Naive thymus-derived CD8-positive, alpha-beta T cell (primary cell): ENCODE measurements around the gene COG4. TPM values are rescaled to one million over a fixed set of nuclear protein-coding genes. Genes with fewer than 3 reads are reported as not detected.

Experiments used
- ATAC-seq, 2 donors: fragments of 150-1000 bp; cut with Tn5 transposase in 1 of 2; sonication (Bioruptor Pico), chemical (Tn5 transposase) in 1 of 2; 1 replicate in 1 of 2; 2 replicates in 1 of 2; pipeline ENCODE4 v1.10.0; 2021; ENCODE audit warnings: mild to moderate bottlenecking in 2 of 2, moderate library complexity in 2 of 2
- POLR2A ChIA-PET: fragments of 350-600 bp; sonication (Branson Sonifier 250); formaldehyde crosslinking; loops from one replicate; lab custom pipeline; 2021; ENCODE audit warnings: antibody characterized with exemption; lab: Charles Lee
- DNase-seq, 10 donors: peaks; one replicate each; pipeline versions ENCODE4 v3.0.0 to v3.0.0-alpha.2; 2020 to 2022
- H3K27ac Mint-ChIP-seq, 10 donors: one replicate each; pipeline ENCODE4 v1.8.0; 2020 to 2022; ENCODE audit warnings: mild to moderate bottlenecking in 10 of 10, mixed read lengths in 10 of 10, moderate library complexity in 4 of 10, inconsistent platforms in 1 of 10
- H3K27me3 Mint-ChIP-seq, 5 donors: one replicate each; pipeline ENCODE4 v1.8.0; 2021 to 2022; ENCODE audit warnings: mixed read lengths in 5 of 5
- H3K36me3 Mint-ChIP-seq, 3 donors: one replicate each; pipeline ENCODE4 v1.8.0; 2020 to 2022; ENCODE audit warnings: mixed read lengths in 3 of 3, mild to moderate bottlenecking in 2 of 3, inconsistent platforms in 1 of 3
- H3K4me1 Mint-ChIP-seq, 4 donors: one replicate each; pipeline ENCODE4 v1.8.0; 2021 to 2022; ENCODE audit warnings: mixed read lengths in 4 of 4
- H3K4me3 Mint-ChIP-seq, 10 donors: one replicate each; pipeline ENCODE4 v1.8.0; 2020 to 2022; ENCODE audit warnings: mild to moderate bottlenecking in 10 of 10, mixed read lengths in 10 of 10, moderate library complexity in 6 of 10, inconsistent platforms in 1 of 10
- H3K9me3 Mint-ChIP-seq, 9 donors: one replicate each; pipeline ENCODE4 v1.8.0; 2020 to 2022; ENCODE audit warnings: mixed read lengths in 9 of 9, mild to moderate bottlenecking in 3 of 9, inconsistent platforms in 1 of 9, moderate library complexity in 1 of 9
- polyA plus RNA-seq, 3 donors: library from polyadenylated mRNA; unstranded; fragments of 300-500 nt; fragmentation: Illumina TruSeq; gene quantifications; one replicate each; pipeline ENCODE4 v1.2.3, GENCODE V29; 2021
- total RNA-seq, 8 experiments: library from RNA in 2 of 8; stranded (reverse) in 2 of 8; gene quantifications; one replicate each; pipeline ENCODE4 v1.2.3 and lab custom pipeline; 2021 to 2026

Gene COG4
- total RNA-seq (10 to 100 TPM; 57.4 to 57.6 TPM), polyA plus RNA-seq (10 to 100 TPM; 52.4 to 58.6 (median 52.8) TPM), total RNA-seq (lab: John Stamatoyannopoulos, UW) (33.9 to 104 (median 75.3) reads per million in 6 experiments)

- POLR2A ChIA-PET: interaction anchor here (0.6 to 3.3 kb wide), 7 partner anchors 14 to 234 kb away, joined by 3 to 38 read pairs (median 5); partner anchors contain the start of genes AARS1 and DDX19A
- DNase-seq (peak; percentile 84 to 95 (median 90)), ATAC-seq (peak; percentile 80 to 81)
- Mint-ChIP-seq H3K9me3 (no peaks in the 10 kb centered on the region), H3K27me3 (no peaks in the 10 kb centered on the region), H3K36me3 (peaks cover 7 to 29% (median 7%) of the 10 kb centered on the region in 3 donors), H3K27ac (peak within 1 kb of the TSS; percentile 96 to 100 (median 99)), H3K4me1 (peaks cover 19 to 69% (median 57%) of the 10 kb centered on the region in 4 donors), H3K4me3 (peak within 1 kb of the TSS; percentile 94 to 100 (median 98))
Observed at GRCh38 chr16:70523076-70523742, at the start of gene COG4. TSS of gene COG4 (minus strand) at chr16:70523554. CDS start at chr16:70523543, 11 bp downstream.

- H3K9me3 Mint-ChIP-seq: no peaks in the 10 kb centered on the region
- peak overlapping the region in 9 of 10 donors; percentile 13 to 85 (median 71) for H3K27ac Mint-ChIP-seq
- H3K27me3 Mint-ChIP-seq: no peaks in the 10 kb centered on the region
- no peak for DNase-seq
- H3K4me3 Mint-ChIP-seq: no peak overlapping the region
- peaks cover 4 to 19% (median 13%) of the 10 kb centered on the region in 4 donors for H3K4me1 Mint-ChIP-seq
- no peak for ATAC-seq
- peaks cover 0 to 67% (median 0%) of the 10 kb centered on the region in 3 donors for H3K36me3 Mint-ChIP-seq
- POLR2A ChIA-PET: no interaction called here
Observed at GRCh38 chr16:70572926-70573270, 49.5 kb upstream of the COG4 start.

DNA sequence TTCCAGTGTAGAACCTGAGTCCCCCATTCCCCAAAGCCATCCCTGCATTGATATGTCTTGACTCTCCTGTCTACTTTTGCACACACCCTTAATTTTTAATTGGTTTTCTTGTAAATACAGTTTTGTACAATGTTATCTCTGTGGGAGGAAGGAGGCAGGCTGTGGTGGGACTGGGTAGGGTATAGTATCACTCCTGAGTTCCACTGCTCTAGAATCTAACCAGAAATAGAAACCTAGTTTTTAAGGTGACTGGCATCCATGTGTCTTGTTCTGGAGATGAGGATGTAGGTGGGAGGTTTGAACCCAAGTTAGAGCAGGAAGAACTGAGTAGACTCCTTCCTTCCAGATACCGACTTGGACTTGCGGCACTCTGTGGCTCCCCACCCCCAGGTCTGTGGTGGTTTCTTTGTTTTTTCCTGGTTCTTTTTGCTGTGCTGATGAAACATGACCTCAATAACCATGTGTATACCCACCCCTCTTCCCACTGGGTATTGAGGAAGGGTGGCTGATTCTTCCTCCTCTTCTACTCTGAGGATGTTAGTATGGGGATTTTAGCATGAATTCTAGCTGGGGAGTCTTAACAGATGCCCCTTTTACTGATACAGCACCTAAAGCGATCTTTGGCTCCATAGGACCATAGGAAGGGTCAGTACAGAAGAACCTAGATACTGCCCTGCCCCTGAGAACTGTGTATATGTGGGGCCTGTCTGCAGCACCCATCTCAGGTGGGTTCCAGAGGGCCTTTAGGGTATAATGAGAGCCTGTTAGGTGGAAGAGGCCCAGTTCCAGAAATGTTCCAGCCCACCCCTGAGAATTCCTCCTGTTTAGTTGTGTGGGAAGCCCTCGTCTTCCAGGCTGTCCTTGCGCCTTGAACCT is 48.9 kb upstream of the COG4 start:
- DNase-seq: no peak
- H3K27me3 Mint-ChIP-seq: no peaks in the 10 kb centered on the region
- H3K27ac Mint-ChIP-seq: peak overlapping the region in 9 of 10 donors; percentile 55 to 89 (median 75)
- peaks cover 5 to 19% (median 13%) of the 10 kb centered on the region in 4 donors for H3K4me1 Mint-ChIP-seq
- no peaks in the 10 kb centered on the region for H3K9me3 Mint-ChIP-seq
- peaks cover under 1 to 73% (median under 1%) of the 10 kb centered on the region in 3 donors for H3K36me3 Mint-ChIP-seq
- ATAC-seq: no peak
- POLR2A ChIA-PET: no interaction called here
- no peak overlapping the region for H3K4me3 Mint-ChIP-seq

DNA sequence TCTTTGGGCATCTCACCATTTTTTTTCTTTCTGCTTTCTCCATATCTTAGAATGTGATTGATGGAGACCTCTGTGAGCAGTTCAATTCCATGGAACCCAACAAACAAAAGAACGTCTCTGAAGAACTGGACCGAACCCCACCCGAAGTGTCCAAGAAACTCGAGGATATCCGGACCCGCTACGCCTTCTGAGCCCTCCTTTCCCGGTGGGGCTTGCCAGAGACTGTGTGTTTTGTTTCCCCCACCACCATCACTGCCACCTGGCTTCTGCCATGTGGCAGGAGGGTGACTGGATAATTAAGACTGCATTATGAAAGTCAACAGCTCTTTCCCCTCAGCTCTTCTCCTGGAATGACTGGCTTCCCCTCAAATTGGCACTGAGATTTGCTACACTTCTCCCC is 48.3 kb upstream of the COG4 start:
- DNase-seq (no peak), ATAC-seq (no peak)
- Mint-ChIP-seq H3K27me3 (no peaks in the 10 kb centered on the region), H3K27ac (peak overlapping the region in 8 of 10 donors; percentile 55 to 89 (median 73)), H3K4me1 (peaks cover 4 to 19% (median 9%) of the 10 kb centered on the region in 4 donors), H3K9me3 (no peaks in the 10 kb centered on the region), H3K4me3 (no peak overlapping the region), H3K36me3 (peaks cover 4 to 80% (median 4%) of the 10 kb centered on the region in 3 donors)
- POLR2A ChIA-PET: no interaction called here

DNA sequence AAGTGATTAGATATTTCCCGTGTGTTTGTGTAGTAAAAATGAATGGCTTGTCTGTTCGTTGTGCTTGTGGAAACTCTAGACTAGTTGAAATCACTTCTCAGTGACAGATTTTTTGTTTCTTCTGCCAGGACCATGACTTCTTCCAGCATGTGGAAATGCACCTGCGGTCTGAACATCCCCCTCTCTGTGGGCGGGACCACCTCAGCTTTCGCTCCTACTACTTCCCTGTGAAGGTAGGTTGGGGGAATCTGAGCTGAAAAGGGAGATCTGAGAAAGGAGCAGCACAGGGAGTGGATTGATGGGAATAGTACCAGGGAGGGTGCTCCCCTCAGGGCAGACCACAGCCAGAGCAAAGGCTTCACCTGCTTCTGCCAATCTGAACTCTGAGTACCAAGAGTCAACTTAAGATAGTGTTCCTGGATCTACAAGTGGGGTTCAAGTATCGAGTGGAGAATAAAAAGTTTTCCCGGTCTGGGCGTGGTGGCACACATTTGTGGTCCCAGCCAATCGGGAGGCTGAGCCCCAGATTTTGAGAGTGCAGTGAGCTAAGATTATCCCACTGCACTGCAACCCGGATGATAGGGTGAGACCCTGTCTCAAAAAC is 47.7 kb upstream of the COG4 start:
- POLR2A ChIA-PET: no interaction called here
- no peaks in the 10 kb centered on the region for H3K27me3 Mint-ChIP-seq
- ATAC-seq: no peak
- H3K36me3 Mint-ChIP-seq: peaks cover 4 to 85% (median 4%) of the 10 kb centered on the region in 3 donors
- no peak overlapping the region for H3K4me3 Mint-ChIP-seq
- peaks cover 0 to 14% (median 7%) of the 10 kb centered on the region in 4 donors for H3K4me1 Mint-ChIP-seq
- no peaks in the 10 kb centered on the region for H3K9me3 Mint-ChIP-seq
- H3K27ac Mint-ChIP-seq: peak overlapping the region in 6 of 10 donors; percentile 37 to 84 (median 63)
- no peak for DNase-seq

DNA sequence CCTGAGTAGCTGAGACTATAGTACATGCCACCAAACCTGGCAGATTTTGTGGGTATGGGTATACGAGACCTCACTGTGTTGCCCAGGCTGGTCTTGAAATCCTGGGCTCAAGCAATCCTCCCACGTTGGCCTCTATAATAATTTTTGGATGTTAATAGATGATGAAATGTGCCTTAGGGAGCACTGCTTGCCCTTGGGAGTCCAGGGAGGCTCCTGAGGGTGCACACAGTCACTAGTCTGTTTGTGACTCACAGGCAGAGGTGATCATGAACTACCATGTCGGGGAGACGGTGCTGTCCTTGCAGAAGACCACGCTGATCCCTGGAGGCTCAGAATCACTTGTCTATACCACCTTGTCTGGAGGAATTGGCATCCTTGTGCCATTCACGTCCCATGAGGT is 46.4 kb upstream of the COG4 start:
- H3K9me3 Mint-ChIP-seq: no peaks in the 10 kb centered on the region
- H3K36me3 Mint-ChIP-seq: peaks cover 4 to 97% (median 8%) of the 10 kb centered on the region in 3 donors
- peaks cover 0 to 14% (median 7%) of the 10 kb centered on the region in 4 donors for H3K4me1 Mint-ChIP-seq
- peak overlapping the region in 3 of 10 donors; percentile 6 to 31 (median 11) for H3K27ac Mint-ChIP-seq
- no peaks in the 10 kb centered on the region for H3K27me3 Mint-ChIP-seq
- no peak for ATAC-seq
- POLR2A ChIA-PET: no interaction called here
- no peak for DNase-seq
- H3K4me3 Mint-ChIP-seq: no peak overlapping the region

DNA sequence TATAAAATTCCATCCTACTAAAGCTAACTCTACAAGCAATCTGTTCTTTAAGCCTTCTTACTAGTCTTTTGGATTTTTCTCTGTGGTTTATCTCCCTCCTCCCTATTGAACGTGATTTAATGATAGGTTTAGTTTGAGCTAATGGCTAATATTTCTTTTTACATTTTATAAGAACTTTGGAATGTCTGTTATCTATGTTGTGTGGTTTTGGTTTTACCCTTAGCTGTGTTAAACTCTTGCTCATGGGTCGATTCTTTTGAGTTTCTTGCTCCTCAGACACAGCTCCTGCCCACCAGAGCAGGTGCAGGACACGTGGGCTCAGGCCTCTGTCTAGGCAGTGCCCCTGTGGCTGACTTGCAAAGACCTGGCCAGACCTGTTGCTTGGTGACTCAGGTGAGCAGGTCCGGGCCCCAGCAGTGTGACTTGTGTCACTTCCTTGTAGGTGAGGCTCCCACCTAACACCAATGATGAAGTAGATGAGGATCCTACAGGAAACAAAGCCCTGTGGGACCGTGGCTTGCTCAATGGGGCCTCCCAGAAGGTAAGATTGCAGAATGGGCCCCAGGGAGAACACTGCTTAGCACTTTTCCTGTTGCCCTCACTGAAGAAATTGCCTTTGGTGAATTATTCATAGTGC is 45.4 kb upstream of the COG4 start:
- Mint-ChIP-seq H3K9me3 (no peaks in the 10 kb centered on the region), H3K4me3 (no peak overlapping the region), H3K27me3 (no peaks in the 10 kb centered on the region), H3K27ac (peak overlapping the region in 2 of 10 donors; percentile 40 to 61), H3K36me3 (peaks cover 4 to 99% (median 11%) of the 10 kb centered on the region in 3 donors), H3K4me1 (peaks cover 0 to 14% (median 7%) of the 10 kb centered on the region in 4 donors)
- POLR2A ChIA-PET: interaction anchor here (0.6 kb wide), 1 partner anchor 260 kb away, joined by 3 read pairs; no protein-coding TSS in a partner anchor
- no peak for ATAC-seq
- no peak for DNase-seq

- Mint-ChIP-seq H3K27me3 (no peaks in the 10 kb centered on the region), H3K9me3 (no peaks in the 10 kb centered on the region), H3K4me3 (no peak overlapping the region), H3K4me1 (peaks cover 0 to 3% (median 0%) of the 10 kb centered on the region in 4 donors), H3K27ac (peak overlapping the region in 3 of 10 donors; percentile 75 to 90 (median 77)), H3K36me3 (peaks cover 4 to 99% (median 11%) of the 10 kb centered on the region in 3 donors)
- ATAC-seq (no peak), DNase-seq (no peak)
- POLR2A ChIA-PET: interaction anchor here (0.6 kb wide), 2 partner anchors 24 to 118 kb away, joined by 4 read pairs; no protein-coding TSS in a partner anchor
Observed at GRCh38 chr16:70565053-70565452, 41.7 kb upstream of the COG4 start.

GRCh38 chr16:70563636-70564035 is 40.3 kb upstream of the COG4 start:
- Mint-ChIP-seq H3K36me3 (peaks cover 4 to 97% (median 13%) of the 10 kb centered on the region in 3 donors), H3K4me1 (peaks cover 0 to 3% (median 1%) of the 10 kb centered on the region in 4 donors)

DNA sequence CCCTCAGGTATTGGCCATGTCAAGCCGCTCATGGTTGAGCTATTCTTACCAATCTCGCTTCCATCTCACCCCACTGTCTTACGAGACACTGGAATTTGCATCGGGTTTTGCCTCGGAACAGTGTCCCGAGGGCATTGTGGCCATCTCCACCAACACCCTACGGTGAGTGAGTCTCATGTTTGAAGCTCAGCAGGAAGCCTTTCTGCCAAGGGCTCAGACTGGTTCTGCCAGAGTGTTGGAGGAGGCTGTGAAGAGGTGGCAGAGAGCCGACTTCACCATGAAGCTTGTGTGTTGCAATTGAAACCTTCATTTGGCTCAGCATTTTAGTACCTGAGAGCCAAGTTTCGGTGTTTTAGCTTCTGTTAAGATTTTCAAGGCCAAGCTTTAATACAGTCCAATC is 38.3 kb upstream of the COG4 start:
- Mint-ChIP-seq H3K4me1 (peaks cover 0 to 4% (median under 1%) of the 10 kb centered on the region in 4 donors), H3K4me3 (no peak overlapping the region), H3K9me3 (no peaks in the 10 kb centered on the region), H3K27ac (peak overlapping the region in 1 of 10 donors; percentile 23), H3K27me3 (no peaks in the 10 kb centered on the region), H3K36me3 (peaks cover 4 to 97% (median 18%) of the 10 kb centered on the region in 3 donors)
- POLR2A ChIA-PET: interaction anchor here (0.5 to 0.6 kb wide), 3 partner anchors 34 to 268 kb away, joined by 3 to 7 read pairs (median 4); no protein-coding TSS in a partner anchor
- DNase-seq (no peak), ATAC-seq (no peak)

More at GRCh38 chr16:70563636-70564035, 40.3 kb upstream of the COG4 start:
- H3K4me3 Mint-ChIP-seq: no peak overlapping the region
- H3K9me3 Mint-ChIP-seq: no peaks in the 10 kb centered on the region
- POLR2A ChIA-PET: no interaction called here
- ATAC-seq (no peak), DNase-seq (no peak)
- no peaks in the 10 kb centered on the region for H3K27me3 Mint-ChIP-seq
- peak overlapping the region in 1 of 10 donors; percentile 79 for H3K27ac Mint-ChIP-seq

- H3K4me1 Mint-ChIP-seq: peaks cover 0 to 13% (median 7%) of the 10 kb centered on the region in 4 donors
- DNase-seq (no peak), ATAC-seq (no peak)
- no peaks in the 10 kb centered on the region for H3K9me3 Mint-ChIP-seq
- no peak overlapping the region for H3K4me3 Mint-ChIP-seq
- peak overlapping the region in 8 of 10 donors; percentile 14 to 75 (median 56) for H3K27ac Mint-ChIP-seq
- POLR2A ChIA-PET: no interaction called here
- peaks cover 18 to 95% (median 27%) of the 10 kb centered on the region in 3 donors for H3K36me3 Mint-ChIP-seq
- H3K27me3 Mint-ChIP-seq: no peaks in the 10 kb centered on the region
Observed at GRCh38 chr16:70556063-70556462, 32.7 kb upstream of the COG4 start.
